Loucy (cell line): Measurements from ENCODE around the gene SECISBP2.

Experiments used
- EZH2phosphoT487 ChIP-seq: fragments of 200-600 bp; IDR thresholded peaks from 2 replicates; pipeline ENCODE4 v1.6.1; 2018; ENCODE audit warnings: antibody characterized with exemption, mild to moderate bottlenecking, moderate library complexity, borderline replicate concordance
- TF ChIP-seq, protein P1 (sequence below): fragments of 200-600 bp; sonication (generic); conservative IDR thresholded peaks from 2 replicates; pipeline ENCODE4 v1.5.1; 2014; ENCODE audit warnings: mild to moderate bottlenecking, antibody characterized with exemption, low read length

DNA sequence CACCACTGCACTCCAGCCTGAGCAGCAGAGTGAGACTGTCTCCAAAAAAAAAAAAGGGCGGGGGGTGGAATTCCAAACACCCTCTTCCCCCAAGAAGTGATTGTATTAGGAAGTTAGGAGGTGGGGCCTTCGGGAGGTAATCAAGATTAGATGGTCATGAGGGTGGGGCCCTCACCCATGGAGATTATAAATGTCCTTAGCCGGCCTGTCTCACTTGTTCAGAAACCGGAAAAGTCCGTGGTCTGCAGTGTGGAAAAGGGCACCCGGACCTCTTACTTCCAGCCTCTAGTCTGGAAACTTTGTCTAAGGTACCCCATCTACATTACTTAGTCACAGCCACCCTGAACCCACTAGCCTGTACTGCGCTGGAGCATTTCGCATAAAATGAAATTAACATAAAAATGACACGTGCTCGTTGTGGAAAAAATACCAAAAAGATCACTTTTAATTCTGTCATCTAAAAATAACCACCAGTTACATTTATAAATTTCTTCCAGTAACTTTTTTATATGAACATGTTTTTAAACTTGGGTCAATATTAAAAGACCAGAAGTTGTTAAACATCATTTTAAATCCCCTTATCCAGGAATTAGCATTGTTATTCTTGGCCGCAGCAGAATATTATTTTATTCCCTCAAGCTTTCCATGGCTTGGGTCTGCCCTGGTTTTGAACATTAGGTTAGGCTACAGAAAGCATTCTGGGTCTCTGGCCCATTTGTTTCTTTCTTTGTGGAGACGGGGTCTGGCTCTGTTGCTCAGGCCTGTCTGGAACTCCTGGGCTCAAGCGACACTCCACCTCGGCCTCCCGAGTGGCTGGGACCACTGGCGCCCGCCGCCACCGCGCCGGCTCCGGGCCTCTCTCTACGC, 8.5 kb upstream of the SECISBP2 start:
- TF ChIP-seq, protein P1, sequence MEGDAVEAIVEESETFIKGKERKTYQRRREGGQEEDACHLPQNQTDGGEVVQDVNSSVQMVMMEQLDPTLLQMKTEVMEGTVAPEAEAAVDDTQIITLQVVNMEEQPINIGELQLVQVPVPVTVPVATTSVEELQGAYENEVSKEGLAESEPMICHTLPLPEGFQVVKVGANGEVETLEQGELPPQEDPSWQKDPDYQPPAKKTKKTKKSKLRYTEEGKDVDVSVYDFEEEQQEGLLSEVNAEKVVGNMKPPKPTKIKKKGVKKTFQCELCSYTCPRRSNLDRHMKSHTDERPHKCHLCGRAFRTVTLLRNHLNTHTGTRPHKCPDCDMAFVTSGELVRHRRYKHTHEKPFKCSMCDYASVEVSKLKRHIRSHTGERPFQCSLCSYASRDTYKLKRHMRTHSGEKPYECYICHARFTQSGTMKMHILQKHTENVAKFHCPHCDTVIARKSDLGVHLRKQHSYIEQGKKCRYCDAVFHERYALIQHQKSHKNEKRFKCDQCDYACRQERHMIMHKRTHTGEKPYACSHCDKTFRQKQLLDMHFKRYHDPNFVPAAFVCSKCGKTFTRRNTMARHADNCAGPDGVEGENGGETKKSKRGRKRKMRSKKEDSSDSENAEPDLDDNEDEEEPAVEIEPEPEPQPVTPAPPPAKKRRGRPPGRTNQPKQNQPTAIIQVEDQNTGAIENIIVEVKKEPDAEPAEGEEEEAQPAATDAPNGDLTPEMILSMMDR: no peak
- TF ChIP-seq EZH2phosphoT487: no peak
